ENCODE measurements around the gene AGBL1.

Gene AGBL1

DNA sequence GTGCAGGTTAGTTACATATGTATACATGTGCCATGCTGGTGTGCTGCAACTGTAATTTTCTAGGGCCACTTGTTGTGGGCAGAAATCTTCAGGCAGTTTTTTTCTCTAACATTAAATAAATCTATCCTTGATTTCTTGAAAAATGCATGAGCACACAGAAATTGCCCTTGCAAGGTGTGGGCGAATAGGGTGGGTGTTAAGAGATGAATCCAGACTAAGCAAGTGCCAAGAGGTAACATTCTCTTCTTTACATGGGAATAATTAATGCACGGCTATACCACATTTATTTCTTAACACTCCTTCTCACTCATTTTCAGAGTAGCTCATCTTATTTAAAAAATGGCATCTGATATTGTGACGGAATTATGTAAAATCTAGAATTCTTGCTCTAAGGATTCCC, 719.6 kb downstream of the AGBL1 start:
- TF ChIP-seq CTCF (IDR thresholded peaks at IDR 0.05; ENCODE audit: control extremely low read depth, extremely low read depth, low read depth, missing control alignments), result no peak
- CTCF ChIA-PET, result no interaction called here
- no peak for DNase-seq (ENCODE audit: extremely low spot score)
- POLR2A ChIA-PET, result no interaction called here

DNA sequence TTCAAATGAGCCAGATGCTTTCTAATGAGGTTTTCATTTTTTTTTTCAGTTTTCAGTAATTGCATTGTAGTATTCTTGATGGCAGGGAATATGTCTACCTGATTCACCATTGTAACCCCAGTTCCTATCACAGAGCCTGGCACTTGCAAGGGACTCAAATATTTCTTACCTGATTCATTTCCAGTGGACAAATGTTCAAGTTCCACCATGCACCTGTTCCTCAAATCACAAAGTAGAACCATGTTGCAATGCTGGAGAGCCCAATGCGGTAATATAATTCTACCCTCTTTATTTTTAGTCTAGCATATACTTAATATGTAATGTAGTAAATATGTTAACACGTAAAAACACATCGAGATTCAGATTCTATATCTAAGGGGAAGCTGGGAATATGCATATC, 722.6 kb downstream of the AGBL1 start:
- TF ChIP-seq CTCF (IDR thresholded peaks at IDR 0.05; ENCODE audit: control extremely low read depth, extremely low read depth, low read depth, missing control alignments), result no peak
- POLR2A ChIA-PET, result no interaction called here
- no peak for DNase-seq (ENCODE audit: extremely low spot score)
- CTCF ChIA-PET, result no interaction called here

GRCh38 chr15:86804406-86804805, 724.7 kb downstream of the AGBL1 start:
- DNase-seq (ENCODE audit: extremely low spot score), result no peak
- CTCF ChIA-PET, result no interaction called here
- POLR2A ChIA-PET, result no interaction called here
- TF ChIP-seq CTCF (IDR thresholded peaks at IDR 0.05; ENCODE audit: control extremely low read depth, extremely low read depth, low read depth, missing control alignments), result no peak

DNA sequence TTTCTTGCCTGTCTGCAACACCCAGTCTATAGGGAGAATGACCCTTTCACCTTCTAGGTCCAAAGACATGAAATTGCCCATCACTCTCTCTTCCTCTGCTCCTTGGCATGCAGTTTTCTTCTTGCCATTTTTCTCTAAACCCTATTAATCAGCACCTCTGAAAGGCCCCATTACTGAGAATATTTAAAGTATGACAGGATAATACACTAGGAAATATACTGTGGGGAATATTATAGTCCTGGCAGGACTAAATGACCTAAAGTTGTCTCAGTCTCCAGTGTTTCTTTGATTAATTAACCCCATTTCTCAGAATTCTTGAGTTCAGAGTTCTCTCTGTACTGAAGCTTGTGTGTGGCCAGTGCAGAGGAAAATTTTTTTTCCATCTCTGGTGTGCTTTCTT, 730.7 kb downstream of the AGBL1 start:
- POLR2A ChIA-PET, result no interaction called here
- CTCF ChIA-PET, result interaction anchor here (1.7 kb wide), 1 partner anchor 20 kb away, joined by 3 read pairs; no protein-coding TSS in a partner anchor
- no peak for TF ChIP-seq CTCF (IDR thresholded peaks at IDR 0.05; ENCODE audit: control extremely low read depth, extremely low read depth, low read depth, missing control alignments)
- no peak for DNase-seq (ENCODE audit: extremely low spot score)

DNA sequence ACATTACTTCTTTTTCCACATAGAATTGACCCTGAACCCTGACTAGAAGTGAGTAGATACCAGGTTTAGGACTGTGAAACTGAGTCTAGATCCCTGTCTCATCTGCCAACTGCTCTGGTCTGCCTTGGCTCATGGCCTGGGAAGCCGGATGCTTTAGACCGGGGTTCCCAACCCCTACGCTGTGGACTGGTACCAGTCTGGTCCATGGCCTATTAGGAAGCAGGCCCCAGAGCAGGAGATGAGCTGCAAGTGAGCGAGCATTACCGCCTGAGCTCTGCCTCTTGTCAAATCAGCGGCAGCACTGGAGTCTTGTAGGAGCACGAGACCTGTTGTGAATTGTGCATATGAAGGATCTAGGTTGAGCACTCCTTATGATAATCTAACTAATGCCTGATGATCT, 734.2 kb downstream of the AGBL1 start:
- no peak for DNase-seq (ENCODE audit: extremely low spot score)
- CTCF ChIA-PET, result interaction anchor here (1.1 kb wide), 1 partner anchor 22 kb away, joined by 3 read pairs; no protein-coding TSS in a partner anchor
- no peak for TF ChIP-seq CTCF (IDR thresholded peaks at IDR 0.05; ENCODE audit: control extremely low read depth, extremely low read depth, low read depth, missing control alignments)
- POLR2A ChIA-PET, result no interaction called here

DNA sequence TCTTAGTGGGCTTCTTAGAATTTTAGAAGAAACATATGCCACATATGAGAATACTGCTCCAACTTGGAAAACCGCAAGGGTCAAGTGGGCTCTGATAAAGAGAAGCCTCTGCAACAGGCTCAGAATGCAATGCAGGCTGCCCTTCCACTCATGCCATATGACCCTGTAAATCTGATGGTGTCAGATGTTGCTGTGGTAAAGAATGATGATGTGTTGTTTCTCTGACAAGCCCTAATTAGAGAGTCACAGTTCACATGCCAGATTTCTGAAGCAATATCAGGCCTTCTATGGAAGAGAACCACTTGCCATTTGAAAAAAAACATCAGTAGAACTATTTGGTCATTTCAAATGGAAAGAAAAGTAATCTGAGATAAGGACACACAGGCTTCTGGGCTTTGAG, 749.6 kb downstream of the AGBL1 start:
- ChIA-PET CTCF (no interaction called here), POLR2A (no interaction called here)
- no peak for TF ChIP-seq CTCF (IDR thresholded peaks at IDR 0.05; ENCODE audit: control extremely low read depth, extremely low read depth, low read depth, missing control alignments)
- no peak for DNase-seq (ENCODE audit: extremely low spot score)

GRCh38 chr15:86830304-86830703, 750.6 kb downstream of the AGBL1 start:
- CTCF ChIA-PET, result no interaction called here
- no peak for TF ChIP-seq CTCF (IDR thresholded peaks at IDR 0.05; ENCODE audit: control extremely low read depth, extremely low read depth, low read depth, missing control alignments)
- POLR2A ChIA-PET, result no interaction called here
- no peak for DNase-seq (ENCODE audit: extremely low spot score)

Measured in GM10248 (cell line).